Loucy (cell line): ENCODE results near the gene COG4.
A peak's percentile ranks its signal among the peaks of the same experiment; 100 is the strongest.

Source experiments
- H2AFZ ChIP-seq: fragments of 200-600 bp; sonication (generic); 2 replicates; pipeline ENCODE4 v1.6.0; 2016; ENCODE audit warnings: antibody characterized with exemption, mild to moderate bottlenecking, low read length, moderate library complexity
- H3F3A ChIP-seq: fragments of 200-600 bp; 2 replicates; pipeline ENCODE4 v1.6.0; 2016; ENCODE audit warnings: antibody characterized with exemption, low read depth, mild to moderate bottlenecking
- H3K27me3 ChIP-seq: fragments of 200-600 bp; sonication (generic); 2 replicates; pipeline ENCODE4 v1.6.1; 2014; ENCODE audit warnings: low read length, mild to moderate bottlenecking; ENCODE audit not compliant: insufficient read depth, poor library complexity, severe bottlenecking
- H3K36me3 ChIP-seq: fragments of 200-600 bp; sonication (generic); 2 replicates; pipeline ENCODE4 v1.6.1; 2016; ENCODE audit warnings: low read length; ENCODE audit not compliant: insufficient read depth
- H3K4me1 ChIP-seq: fragments of 200-600 bp; sonication (generic); 2 replicates; pipeline ENCODE4 v1.5.1; 2014; ENCODE audit warnings: low read length, mild to moderate bottlenecking; ENCODE audit not compliant: insufficient read depth, poor library complexity, severe bottlenecking
- H3K4me2 ChIP-seq: fragments of 200-600 bp; sonication (generic); 2 replicates; pipeline ENCODE4 v1.6.0; 2014; ENCODE audit warnings: antibody characterized with exemption, low read length, low read depth, mild to moderate bottlenecking; ENCODE audit not compliant: poor library complexity, severe bottlenecking
- H3K4me3 ChIP-seq: fragments of 200-600 bp; sonication (generic); 2 replicates; pipeline ENCODE4 v1.5.1; 2014; ENCODE audit warnings: low read length, mild to moderate bottlenecking, mixed read lengths; ENCODE audit not compliant: poor library complexity, severe bottlenecking
- H3K79me2 ChIP-seq: fragments of 200-600 bp; sonication (generic); 2 replicates; pipeline ENCODE4 v1.6.1; 2014; ENCODE audit warnings: low read length; ENCODE audit not compliant: insufficient read depth
- H3K9ac ChIP-seq: fragments of 200-600 bp; sonication (generic); 2 replicates; pipeline ENCODE4 v1.6.0; 2014; ENCODE audit warnings: mild to moderate bottlenecking, low read depth, low read length, moderate library complexity; ENCODE audit not compliant: poor library complexity, severe bottlenecking
- H3K9me2 ChIP-seq: fragments of 200-600 bp; sonication (generic); replicated peaks from 2 replicates; pipeline ENCODE4 v1.6.1; 2016; ENCODE audit warnings: low read depth, low read length, mixed read lengths
- H3K9me3 ChIP-seq: fragments of 200-600 bp; sonication (generic); 2 replicates; pipeline ENCODE4 v1.6.1; 2014; ENCODE audit warnings: mild to moderate bottlenecking, antibody characterized with exemption, low read length, low read depth; ENCODE audit not compliant: insufficient read depth
- H4K20me1 ChIP-seq: fragments of 200-600 bp; sonication (generic); 2 replicates; pipeline ENCODE4 v1.6.0; 2014; ENCODE audit warnings: antibody characterized with exemption, low read length, mild to moderate bottlenecking; ENCODE audit not compliant: insufficient read depth, poor library complexity, severe bottlenecking
- CTCF ChIP-seq: fragments of 200-600 bp; sonication (generic); conservative IDR thresholded peaks from 2 replicates; pipeline ENCODE4 v1.5.1; 2014; ENCODE audit warnings: mild to moderate bottlenecking, antibody characterized with exemption, low read length
- EZH2phosphoT487 ChIP-seq: fragments of 200-600 bp; IDR thresholded peaks from 2 replicates; pipeline ENCODE4 v1.6.1; 2018; ENCODE audit warnings: antibody characterized with exemption, mild to moderate bottlenecking, moderate library complexity, borderline replicate concordance

Gene COG4

GRCh38 chr16:70460737-70461261 lies 62.6 kb downstream of the COG4 start:
- no peak overlapping the region for H3K9ac ChIP-seq
- no peak overlapping the region for H2AFZ ChIP-seq
- no peaks in the 10 kb centered on the region for H3K4me1 ChIP-seq
- no peaks in the 10 kb centered on the region for H3K9me3 ChIP-seq
- no peaks in the 10 kb centered on the region for H3K79me2 ChIP-seq
- H3K27me3 ChIP-seq = no peaks in the 10 kb centered on the region
- no peak overlapping the region for H3K4me2 ChIP-seq
- TF ChIP-seq CTCF (no peak), EZH2phosphoT487 (no peak)
- H4K20me1 ChIP-seq = no peaks in the 10 kb centered on the region
- no peak overlapping the region for H3K4me3 ChIP-seq
- no peaks in the 10 kb centered on the region for H3K36me3 ChIP-seq
- H3K9me2 ChIP-seq = no peaks in the 10 kb centered on the region
- H3F3A ChIP-seq = no peaks in the 10 kb centered on the region

- no peak overlapping the region for H3K4me3 ChIP-seq
- H3K79me2 ChIP-seq = no peaks in the 10 kb centered on the region
- H3F3A ChIP-seq = no peaks in the 10 kb centered on the region
- H3K36me3 ChIP-seq = no peaks in the 10 kb centered on the region
- no peaks in the 10 kb centered on the region for H3K9me3 ChIP-seq
- no peaks in the 10 kb centered on the region for H3K27me3 ChIP-seq
- H4K20me1 ChIP-seq = no peaks in the 10 kb centered on the region
- no peak overlapping the region for H3K4me2 ChIP-seq
- peaks cover 3% of the 10 kb centered on the region for H3K4me1 ChIP-seq
- TF ChIP-seq CTCF (no peak), EZH2phosphoT487 (no peak)
- no peak overlapping the region for H2AFZ ChIP-seq
- H3K9ac ChIP-seq = no peak overlapping the region
- no peaks in the 10 kb centered on the region for H3K9me2 ChIP-seq
Observed at GRCh38 chr16:70457446-70458166, 65.7 kb downstream of the COG4 start.

- TF ChIP-seq EZH2phosphoT487 = no peak
- peak; percentile 39 for TF ChIP-seq CTCF
- Histone ChIP-seq H3F3A (no peaks in the 10 kb centered on the region), H3K79me2 (no peaks in the 10 kb centered on the region), H3K9me3 (no peaks in the 10 kb centered on the region), H3K4me2 (no peak overlapping the region), H3K4me3 (no peak overlapping the region), H2AFZ (no peak overlapping the region), H4K20me1 (no peaks in the 10 kb centered on the region), H3K4me1 (peaks cover 3% of the 10 kb centered on the region), H3K9ac (no peak overlapping the region), H3K36me3 (no peaks in the 10 kb centered on the region), H3K9me2 (no peaks in the 10 kb centered on the region), H3K27me3 (no peaks in the 10 kb centered on the region)
Observed at GRCh38 chr16:70455910-70456309, 67.4 kb downstream of the COG4 start.
